GM12878 (cell line): ENCODE data around the gene CFAP65. TPM values are rescaled to one million over a fixed set of nuclear protein-coding genes. Genes with fewer than 3 reads are reported as not detected.

ENCODE experiments used
- ATAC-seq: fragments of 200-7000 bp; cut with Tn5 transposase; 3 replicates; pipeline ENCODE4 v1.9.1; 2020; ENCODE audit warnings: mild to moderate bottlenecking, moderate library complexity
- BruUV-seq: library from RNA; stranded (reverse); fragments of 400-500 nt; replicated peaks from 2 replicates; lab custom pipeline; 2021; lab: Mats Ljungman, UMichigan
- CTCF ChIA-PET: fragments of 300-600 bp; sonication (Branson Sonifier 250); formaldehyde crosslinking; extraction: SDS; loops from one replicate; lab custom pipeline; 2021; ENCODE audit warnings: inconsistent platforms; lab: Yijun Ruan, JAX
- POLR2A ChIA-PET: fragments of 350-600 bp; formaldehyde crosslinking; extraction: SDS; loops from one replicate; lab custom pipeline; 2021; ENCODE audit warnings: inconsistent platforms; lab: Charles Lee
- RAD21 ChIA-PET: fragments of 300-600 bp; sonication (Branson Sonifier 250); formaldehyde crosslinking; loops from one replicate; lab custom pipeline; 2023; ENCODE audit warnings: antibody characterized with exemption; ENCODE audit not compliant: unreplicated experiment; lab: Charles Lee
- SMC1A ChIA-PET: fragments of 300-600 bp; sonication (Branson Sonifier 250); formaldehyde crosslinking; loops from one replicate; lab custom pipeline; 2023; ENCODE audit not compliant: unreplicated experiment, uncharacterized antibody; lab: Charles Lee
- DNase-seq: peaks from one replicate; pipeline ENCODE4 v3.0.0-alpha.2; 2011; ENCODE audit warnings: low read depth, low spot score
- FAIRE-seq: peaks from 3 replicates; lab custom pipeline; 2011; peaks lifted over from hg19 to GRCh38; lab: Jason Lieb, UNC
- H2AFZ ChIP-seq: 2 replicates; pipeline ENCODE4 v1.6.0; 2011; ENCODE audit warnings: low read depth, low read length, control low read depth; ENCODE audit not compliant: control insufficient read depth
- H3K27ac ChIP-seq: 2 replicates; pipeline ENCODE4 v1.5.1; 2011; ENCODE audit warnings: control low read depth; ENCODE audit not compliant: control insufficient read depth, insufficient read depth
- H3K27me3 ChIP-seq, 2 experiments: replicated peaks in 1 of 2; 2 replicates each; pipeline versions ENCODE4 v1.6.0 to v1.6.1; 2011; ENCODE audit warnings: low read length in 1 of 2; ENCODE audit not compliant: control insufficient read depth in 2 of 2, insufficient read depth in 2 of 2
- H3K36me3 ChIP-seq, 2 experiments: 2 replicates each; pipeline ENCODE4 v1.5.1; 2011; ENCODE audit warnings: low read length in 1 of 2; ENCODE audit not compliant: control insufficient read depth in 2 of 2, insufficient read depth in 2 of 2
- H3K4me1 ChIP-seq: 2 replicates; pipeline ENCODE4 v1.6.1; 2011; ENCODE audit warnings: mild to moderate bottlenecking, low read length, moderate library complexity, mixed read lengths; ENCODE audit not compliant: control insufficient read depth, insufficient read depth
- H3K4me2 ChIP-seq: 2 replicates; pipeline ENCODE4 v1.6.0; 2011; ENCODE audit warnings: control low read depth; ENCODE audit not compliant: control insufficient read depth, insufficient read depth
- H3K4me3 ChIP-seq: fragments of 200-600 bp; sonication (generic); 2 replicates; pipeline ENCODE4 v1.5.1; 2016
- H3K79me2 ChIP-seq: 2 replicates; pipeline ENCODE4 v1.6.0; 2011; ENCODE audit warnings: low read length; ENCODE audit not compliant: control insufficient read depth, insufficient read depth
- H3K9ac ChIP-seq: 2 replicates; pipeline ENCODE4 v1.8.0; 2011; ENCODE audit warnings: low read length, control low read depth, mixed read lengths; ENCODE audit not compliant: control insufficient read depth, insufficient read depth
- H3K9me3 ChIP-seq: replicated peaks from 3 replicates; pipeline ENCODE4 v1.5.1; 2011; ENCODE audit warnings: mild to moderate bottlenecking, low read length; ENCODE audit not compliant: control insufficient read depth, insufficient read depth
- H4K20me1 ChIP-seq: 2 replicates; pipeline ENCODE4 v1.6.0; 2011; ENCODE audit not compliant: control insufficient read depth, insufficient read depth
- CHD1 ChIP-seq: IDR thresholded peaks from 2 replicates; pipeline ENCODE4 v1.6.1; 2012; ENCODE audit warnings: low read depth, low read length, improper control_type of control experiment
- E2F4 ChIP-seq: IDR thresholded peaks from 2 replicates; pipeline ENCODE4 v1.6.1; 2012; ENCODE audit warnings: low read depth, low read length, improper control_type of control experiment
- EZH2 ChIP-seq: IDR thresholded peaks from 2 replicates; pipeline ENCODE4 v1.6.1; 2012; ENCODE audit warnings: low read depth, mild to moderate bottlenecking, control low read depth, inconsistent platforms, low read length, borderline replicate concordance; ENCODE audit not compliant: control insufficient read depth
- GATAD2B ChIP-seq: fragments of 450-650 bp; conservative IDR thresholded peaks from 2 replicates; pipeline ENCODE4 v1.6.1; 2017; ENCODE audit warnings: low read depth, mild to moderate bottlenecking, moderate library complexity
- KDM1A ChIP-seq: fragments of 200-600 bp; sonication (generic); IDR thresholded peaks from 2 replicates; pipeline ENCODE4 v1.6.1; 2016; ENCODE audit warnings: borderline replicate concordance
- MEF2B ChIP-seq: fragments of 450-650 bp; IDR thresholded peaks from 2 replicates; pipeline ENCODE4 v1.6.1; 2018; ENCODE audit warnings: mild to moderate bottlenecking, moderate library complexity; ENCODE audit not compliant: partially characterized antibody, poor library complexity, severe bottlenecking
- MTA2 ChIP-seq: fragments of 450-650 bp; IDR thresholded peaks from 2 replicates; pipeline ENCODE4 v1.6.1; 2016; ENCODE audit warnings: low read depth, mild to moderate bottlenecking, moderate library complexity
- MYB ChIP-seq: fragments of 150-350 bp; IDR thresholded peaks from 2 replicates; pipeline ENCODE4 v1.6.1; 2014; ENCODE audit warnings: mild to moderate bottlenecking, low read depth, low read length, borderline replicate concordance
- NFXL1 ChIP-seq: fragments of 450-650 bp; IDR thresholded peaks from 2 replicates; pipeline ENCODE4 v1.6.1; 2017; ENCODE audit warnings: antibody characterized with exemption, mild to moderate bottlenecking, borderline replicate concordance
- NFYA ChIP-seq: IDR thresholded peaks from 2 replicates; pipeline ENCODE4 v1.6.1; 2011; ENCODE audit warnings: low read depth, mild to moderate bottlenecking, low read length, improper control_type of control experiment, borderline replicate concordance
- POLR2AphosphoS2 ChIP-seq: IDR thresholded peaks from 2 replicates; pipeline ENCODE4 v1.6.1; 2011; ENCODE audit warnings: low read depth, mild to moderate bottlenecking, low read length, improper control_type of control experiment, moderate library complexity
- RB1 ChIP-seq: fragments of 450-650 bp; formaldehyde crosslinking; IDR thresholded peaks from 2 replicates; pipeline ENCODE4 v1.6.1; 2017; ENCODE audit warnings: mild to moderate bottlenecking, borderline replicate concordance
- STAT1 ChIP-seq: fragments of 450-650 bp; conservative IDR thresholded peaks from 2 replicates; pipeline ENCODE4 v1.6.1; 2014; ENCODE audit warnings: antibody characterized with exemption, mild to moderate bottlenecking
- STAT3 ChIP-seq: IDR thresholded peaks from 2 replicates; pipeline ENCODE4 v1.6.1; 2011; ENCODE audit warnings: low read depth, low read length, improper control_type of control experiment
- SUZ12 ChIP-seq: fragments of 200-600 bp; sonication (generic); IDR thresholded peaks from one replicate; pipeline ENCODE4 v1.6.1; 2018; ENCODE audit warnings: antibody characterized with exemption, mild to moderate bottlenecking; ENCODE audit not compliant: unreplicated experiment
- WGBS: methylation state at CpG from one replicate; pipeline ENCODE4 v1.1.6; 2016; ENCODE audit warnings: low lambda C conversion rate; ENCODE audit not compliant: insufficient replicate concordance, insufficient coverage; ENCODE audit errors: missing lambda C conversion rate; 5-methylcytosine and 5-hydroxymethylcytosine counted together
- in situ Hi-C: fragments of 300-500 bp; cut with MboI; formaldehyde crosslinking; loops from 9 replicates; pipeline ENCODE4 v1.14.3; 2018; ENCODE audit warnings: mixed read lengths
- intact Hi-C: fragments of 100-400 bp; cut with micrococcal nuclease; formaldehyde crosslinking; loops from one replicate; pipeline ENCODE4 v1.14.2; 2022; ENCODE audit not compliant: unreplicated experiment
- polyA plus RNA-seq, 11 experiments: library from polyadenylated mRNA; depleted of rRNA in 4 of 11; unstranded in 6 of 11; stranded (reverse) in 5 of 11; fragments of >200 nt; fragmentation: Nextera tagmentation in 4 of 11; fragmentation: Illumina TruSeq in 1 of 11; extraction: Ambion mirVana in 4 of 11; extraction: Trizol in 1 of 11; gene quantifications; 1 replicate in 1 of 11; 2 replicates in 10 of 11; pipeline versions ENCODE4 v1.2.1 to v1.2.3, GENCODE V29; 2011 to 2016; ENCODE audit warnings: inconsistent platforms in 2 of 11, missing spikeins in 2 of 11, low read depth in 1 of 11
- total RNA-seq, 4 experiments: library from RNA; depleted of rRNA in 3 of 4; stranded (reverse); fragments of >200 nt in 3 of 4; fragmentation: Illumina TruSeq in 1 of 4; extraction: Trizol in 1 of 4; gene quantifications; 2 replicates each; pipeline versions ENCODE4 v1.2.1 to v1.2.3, GENCODE V29; 2013 to 2021
- TF ChIP-seq, protein P1 (sequence below): fragments of 450-650 bp; IDR thresholded peaks from 2 replicates; pipeline ENCODE4 v1.6.1; 2017; ENCODE audit warnings: antibody characterized with exemption, mild to moderate bottlenecking, moderate library complexity
- TF ChIP-seq, protein P2 (sequence below): fragments of 450-650 bp; IDR thresholded peaks from 2 replicates; pipeline ENCODE4 v1.6.1; 2018; ENCODE audit warnings: borderline replicate concordance, mild to moderate bottlenecking; ENCODE audit not compliant: partially characterized antibody

The CFAP65 gene
- total and polyA plus RNA-seq, 10 of the 15 experiments (the other 5 are each of a cell fraction or from before 2014, with no cell fraction given): not detected

- TF ChIP-seq RB1 (no peak), MEF2B (no peak), STAT1 (no peak), SUZ12 (no peak), POLR2AphosphoS2 (no peak), E2F4 (no peak), MTA2 (no peak), KDM1A (no peak), NFYA (no peak), GATAD2B (no peak), STAT3 (no peak), EZH2 (no peak), NFXL1 (no peak), MYB (no peak), CHD1 (no peak)
- TF ChIP-seq, protein P1, sequence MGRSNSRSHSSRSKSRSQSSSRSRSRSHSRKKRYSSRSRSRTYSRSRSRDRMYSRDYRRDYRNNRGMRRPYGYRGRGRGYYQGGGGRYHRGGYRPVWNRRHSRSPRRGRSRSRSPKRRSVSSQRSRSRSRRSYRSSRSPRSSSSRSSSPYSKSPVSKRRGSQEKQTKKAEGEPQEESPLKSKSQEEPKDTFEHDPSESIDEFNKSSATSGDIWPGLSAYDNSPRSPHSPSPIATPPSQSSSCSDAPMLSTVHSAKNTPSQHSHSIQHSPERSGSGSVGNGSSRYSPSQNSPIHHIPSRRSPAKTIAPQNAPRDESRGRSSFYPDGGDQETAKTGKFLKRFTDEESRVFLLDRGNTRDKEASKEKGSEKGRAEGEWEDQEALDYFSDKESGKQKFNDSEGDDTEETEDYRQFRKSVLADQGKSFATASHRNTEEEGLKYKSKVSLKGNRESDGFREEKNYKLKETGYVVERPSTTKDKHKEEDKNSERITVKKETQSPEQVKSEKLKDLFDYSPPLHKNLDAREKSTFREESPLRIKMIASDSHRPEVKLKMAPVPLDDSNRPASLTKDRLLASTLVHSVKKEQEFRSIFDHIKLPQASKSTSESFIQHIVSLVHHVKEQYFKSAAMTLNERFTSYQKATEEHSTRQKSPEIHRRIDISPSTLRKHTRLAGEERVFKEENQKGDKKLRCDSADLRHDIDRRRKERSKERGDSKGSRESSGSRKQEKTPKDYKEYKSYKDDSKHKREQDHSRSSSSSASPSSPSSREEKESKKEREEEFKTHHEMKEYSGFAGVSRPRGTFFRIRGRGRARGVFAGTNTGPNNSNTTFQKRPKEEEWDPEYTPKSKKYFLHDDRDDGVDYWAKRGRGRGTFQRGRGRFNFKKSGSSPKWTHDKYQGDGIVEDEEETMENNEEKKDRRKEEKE: no peak
- TF ChIP-seq, protein P2, sequence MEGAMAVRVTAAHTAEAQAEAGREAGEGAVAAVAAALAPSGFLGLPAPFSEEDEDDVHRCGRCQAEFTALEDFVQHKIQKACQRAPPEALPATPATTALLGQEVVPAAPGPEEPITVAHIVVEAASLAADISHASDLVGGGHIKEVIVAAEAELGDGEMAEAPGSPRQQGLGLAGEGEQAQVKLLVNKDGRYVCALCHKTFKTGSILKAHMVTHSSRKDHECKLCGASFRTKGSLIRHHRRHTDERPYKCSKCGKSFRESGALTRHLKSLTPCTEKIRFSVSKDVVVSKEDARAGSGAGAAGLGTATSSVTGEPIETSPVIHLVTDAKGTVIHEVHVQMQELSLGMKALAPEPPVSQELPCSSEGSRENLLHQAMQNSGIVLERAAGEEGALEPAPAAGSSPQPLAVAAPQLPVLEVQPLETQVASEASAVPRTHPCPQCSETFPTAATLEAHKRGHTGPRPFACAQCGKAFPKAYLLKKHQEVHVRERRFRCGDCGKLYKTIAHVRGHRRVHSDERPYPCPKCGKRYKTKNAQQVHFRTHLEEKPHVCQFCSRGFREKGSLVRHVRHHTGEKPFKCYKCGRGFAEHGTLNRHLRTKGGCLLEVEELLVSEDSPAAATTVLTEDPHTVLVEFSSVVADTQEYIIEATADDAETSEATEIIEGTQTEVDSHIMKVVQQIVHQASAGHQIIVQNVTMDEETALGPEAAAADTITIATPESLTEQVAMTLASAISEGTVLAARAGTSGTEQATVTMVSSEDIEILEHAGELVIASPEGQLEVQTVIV: no peak
- DNase-seq: no peak
- POLR2A ChIA-PET: no interaction called here
- H3K9me3 ChIP-seq: no peaks in the 10 kb centered on the region
- no peak overlapping the region for H2AFZ ChIP-seq
- no peak overlapping the region for H3K27ac ChIP-seq
- intact Hi-C loops (no loop called here), in situ Hi-C loops (no loop called here)
- H3K36me3 ChIP-seq: no peaks in the 10 kb centered on the region
- no peaks in the 10 kb centered on the region for H3K79me2 ChIP-seq
- no peak for ATAC-seq
- H3K9ac ChIP-seq: no peak overlapping the region
- BruUV-seq: no TSS peak
- no peaks in the 10 kb centered on the region for H4K20me1 ChIP-seq
- peaks cover 0 to 1% of the 10 kb centered on the region in 2 experiments; a peak in 2 of 4 replicates for H3K27me3 ChIP-seq
- SMC1A ChIA-PET: interaction anchor here (0.7 to 1.2 kb wide), 2 partner anchors 88 to 129 kb away, joined by 3 to 4 read pairs; no protein-coding TSS in a partner anchor
- no peak overlapping the region for H3K4me2 ChIP-seq
- FAIRE-seq: no peak
- no peaks in the 10 kb centered on the region for H3K4me1 ChIP-seq
- H3K4me3 ChIP-seq: no peak overlapping the region
- CTCF ChIA-PET: interaction anchor here (1.1 to 6.6 kb wide), 6 partner anchors 15 to 129 kb away, joined by 3 to 100 read pairs (median 6); no protein-coding TSS in a partner anchor
- WGBS: 23% methylated on average over 18 of the region's 18 CpGs
- RAD21 ChIA-PET: no interaction called here
Measured at GRCh38 chr2:219025637-219026585, 15.4 kb downstream of the CFAP65 start.
